Suprapubic skin (tissue), 3 donors: Measurements from ENCODE around the gene XKR8.

Source experiments
- CTCF ChIP-seq, 2 donors: fragments of 200-600 bp in 1 of 2; fragments of 450-650 bp in 1 of 2; sonication (generic) in 1 of 2; IDR thresholded peaks; one replicate each; pipeline ENCODE4 v1.5.1; 2016 to 2019; ENCODE audit warnings: antibody characterized with exemption in 2 of 2, mild to moderate bottlenecking in 1 of 2, moderate library complexity in 1 of 2
- EP300 ChIP-seq: sonication (generic); formaldehyde crosslinking; IDR thresholded peaks from one replicate; pipeline ENCODE4 v1.6.1; 2017; ENCODE audit warnings: antibody characterized with exemption
- POLR2A ChIP-seq, 2 donors: fragments of 450-650 bp; IDR thresholded peaks; one replicate each; pipeline ENCODE4 v1.6.1; 2017; ENCODE audit warnings: antibody characterized with exemption in 2 of 2, mild to moderate bottlenecking in 2 of 2, moderate library complexity in 2 of 2

- no peak for TF ChIP-seq POLR2A (IDR thresholded peaks at IDR 0.05)
- TF ChIP-seq CTCF (IDR thresholded peaks at IDR 0.05) = no peak
- no peak for TF ChIP-seq EP300
Measured at GRCh38 chr1:28002600-28002999, 42.8 kb downstream of the XKR8 start.
